ENCODE results near the gene STARD13.

Gene STARD13

GRCh38 chr13:33201659-33202058 lies 83.9 kb downstream of the STARD13 start:
- no peak for DNase-seq (ENCODE audit: low read depth)

- DNase-seq (ENCODE audit: low read depth): no peak
Observed at GRCh38 chr13:33199289-33199850, 86.2 kb downstream of the STARD13 start.

- DNase-seq (ENCODE audit: low read depth): no peak
Observed at GRCh38 chr13:33197541-33197971, 88.0 kb downstream of the STARD13 start.

GRCh38 chr13:33196767-33197166 lies 88.8 kb downstream of the STARD13 start:
- DNase-seq (ENCODE audit: low read depth): no peak

- DNase-seq (ENCODE audit: low read depth): no peak
Observed at GRCh38 chr13:33195693-33196464, 89.7 kb downstream of the STARD13 start.

GRCh38 chr13:33194820-33195692 lies 90.5 kb downstream of the STARD13 start:
- DNase-seq (ENCODE audit: low read depth): peak; percentile 76

- DNase-seq (ENCODE audit: low read depth): no peak
Observed at GRCh38 chr13:33193428-33193974, 92.1 kb downstream of the STARD13 start.

GRCh38 chr13:33191425-33192210 lies 93.9 kb downstream of the STARD13 start:
- no peak for DNase-seq (ENCODE audit: low read depth)

GRCh38 chr13:33189470-33189869 lies 96.1 kb downstream of the STARD13 start:
- no peak for DNase-seq (ENCODE audit: low read depth)

- no peak for DNase-seq (ENCODE audit: low read depth)
Observed at GRCh38 chr13:33188093-33188882, 97.3 kb downstream of the STARD13 start.

- no peak for DNase-seq (ENCODE audit: low read depth)
Observed at GRCh38 chr13:33186861-33187291, 98.7 kb downstream of the STARD13 start.

GRCh38 chr13:33185853-33186252 lies 99.7 kb downstream of the STARD13 start:
- DNase-seq (ENCODE audit: low read depth): no peak

- no peak for DNase-seq (ENCODE audit: low read depth)
Observed at GRCh38 chr13:33184530-33184929, 101.0 kb downstream of the STARD13 start.

- DNase-seq (ENCODE audit: low read depth): no peak
Observed at GRCh38 chr13:33184112-33184490, 101.5 kb downstream of the STARD13 start.

- DNase-seq (ENCODE audit: low read depth): peak; percentile 77
Observed at GRCh38 chr13:33183431-33184111, 102.0 kb downstream of the STARD13 start.

- DNase-seq (ENCODE audit: low read depth): no peak
Observed at GRCh38 chr13:33182729-33183128, 102.8 kb downstream of the STARD13 start.

- DNase-seq (ENCODE audit: low read depth): no peak
Observed at GRCh38 chr13:33181264-33181663, 104.3 kb downstream of the STARD13 start.

GRCh38 chr13:33180122-33180804 lies 105.3 kb downstream of the STARD13 start:
- DNase-seq (ENCODE audit: low read depth): no peak

GRCh38 chr13:33179463-33179862 lies 106.1 kb downstream of the STARD13 start:
- DNase-seq (ENCODE audit: low read depth): no peak

All from stromal cell of bone marrow (primary cell).